H1 (cell line): Measurements from ENCODE around the gene ZSWIM7. TPM values are rescaled to one million over a fixed set of nuclear protein-coding genes. Genes with fewer than 3 reads are reported as not detected.

Experiments used
- ASH2L ChIP-seq: fragments of 200-600, 300-600 bp; sonication (generic); IDR thresholded peaks from one replicate; pipeline ENCODE4 v1.7.1; 2017; ENCODE audit warnings: low read length
- KDM5A ChIP-seq: fragments of 200-600 bp; IDR thresholded peaks from 2 replicates; pipeline ENCODE4 v1.7.1; 2012; ENCODE audit warnings: mild to moderate bottlenecking, low read length, inconsistent platforms, mixed read lengths
- SIRT6 ChIP-seq: IDR thresholded peaks from one replicate; pipeline ENCODE4 v1.7.1; 2012; ENCODE audit warnings: low read length, inconsistent platforms
- polyA plus RNA-seq, 7 experiments: library from polyadenylated mRNA; depleted of rRNA in 3 of 7; stranded (reverse) in 5 of 7; unstranded in 2 of 7; fragments of >200 nt in 5 of 7; fragments of 200-250 nt in 2 of 7; gene quantifications; 1 replicate in 5 of 7; 2 replicates in 1 of 7; 4 replicates in 1 of 7; pipeline versions ENCODE4 v1.2.1 to v1.2.3, GENCODE V29; 2011 to 2013; ENCODE audit warnings: missing spikeins in 2 of 7, mixed read lengths in 2 of 7
- total RNA-seq: library from RNA; stranded (reverse); fragmentation: NEBNext Ultra II Directional; extraction: Animal tissue kit (Norgen Biotek cat#: 25700); gene quantifications from 2 replicates; pipeline ENCODE4 v1.2.1, GENCODE V29; 2021
- TF ChIP-seq, protein P1 (sequence below): IDR thresholded peaks from 2 replicates; pipeline ENCODE4 v1.6.1; 2011; ENCODE audit warnings: low read length, improper control_type of control experiment
- TF ChIP-seq, protein P2 (sequence below): IDR thresholded peaks from 2 replicates; pipeline ENCODE4 v1.6.1; 2012; ENCODE audit warnings: inconsistent platforms
- TF ChIP-seq, protein P3 (sequence below): IDR thresholded peaks from 2 replicates; pipeline ENCODE4 v1.6.1; 2012; ENCODE audit warnings: low read length, inconsistent platforms

ZSWIM7 gene
- total and polyA plus RNA-seq, 2 of the 8 experiments (the other 6 are each of a cell fraction or from before 2014, with no cell fraction given), result 39.3 to 57.7 TPM

DNA sequence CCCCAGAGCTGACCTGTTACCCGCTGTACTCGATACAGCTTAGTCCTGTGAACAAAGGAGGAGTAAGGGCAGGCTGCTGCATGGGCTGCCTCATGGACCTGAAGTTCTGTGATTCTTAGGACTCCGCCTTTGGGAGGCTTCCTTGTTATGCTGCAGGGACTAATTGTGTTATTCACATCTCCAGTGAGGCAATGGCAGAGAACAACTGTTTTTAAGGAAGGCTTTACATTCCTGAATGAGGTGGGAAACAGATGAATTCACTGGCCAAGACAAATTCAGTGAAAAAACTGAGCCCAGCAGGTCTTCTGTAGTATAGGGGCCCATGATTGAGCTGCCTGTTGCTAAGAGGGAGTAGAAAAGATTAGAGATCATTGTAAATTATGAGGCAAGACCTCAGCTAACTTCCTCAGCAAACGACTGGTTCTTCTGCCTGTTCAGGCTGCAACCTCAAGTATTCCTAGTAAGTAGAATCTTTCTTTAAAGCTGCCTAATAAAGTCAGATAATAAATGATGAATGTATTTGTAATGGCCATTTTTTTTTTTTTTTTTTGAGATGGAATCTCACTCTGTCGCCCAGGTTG lies 28.3 kb downstream of the ZSWIM7 start (continued):
- TF ChIP-seq, protein P1, sequence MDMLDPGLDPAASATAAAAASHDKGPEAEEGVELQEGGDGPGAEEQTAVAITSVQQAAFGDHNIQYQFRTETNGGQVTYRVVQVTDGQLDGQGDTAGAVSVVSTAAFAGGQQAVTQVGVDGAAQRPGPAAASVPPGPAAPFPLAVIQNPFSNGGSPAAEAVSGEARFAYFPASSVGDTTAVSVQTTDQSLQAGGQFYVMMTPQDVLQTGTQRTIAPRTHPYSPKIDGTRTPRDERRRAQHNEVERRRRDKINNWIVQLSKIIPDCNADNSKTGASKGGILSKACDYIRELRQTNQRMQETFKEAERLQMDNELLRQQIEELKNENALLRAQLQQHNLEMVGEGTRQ, result no peak
- TF ChIP-seq KDM5A (no peak), SIRT6 (no peak), ASH2L (no peak)
- TF ChIP-seq, protein P2, sequence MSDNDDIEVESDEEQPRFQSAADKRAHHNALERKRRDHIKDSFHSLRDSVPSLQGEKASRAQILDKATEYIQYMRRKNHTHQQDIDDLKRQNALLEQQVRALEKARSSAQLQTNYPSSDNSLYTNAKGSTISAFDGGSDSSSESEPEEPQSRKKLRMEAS, result no peak
- TF ChIP-seq, protein P3, sequence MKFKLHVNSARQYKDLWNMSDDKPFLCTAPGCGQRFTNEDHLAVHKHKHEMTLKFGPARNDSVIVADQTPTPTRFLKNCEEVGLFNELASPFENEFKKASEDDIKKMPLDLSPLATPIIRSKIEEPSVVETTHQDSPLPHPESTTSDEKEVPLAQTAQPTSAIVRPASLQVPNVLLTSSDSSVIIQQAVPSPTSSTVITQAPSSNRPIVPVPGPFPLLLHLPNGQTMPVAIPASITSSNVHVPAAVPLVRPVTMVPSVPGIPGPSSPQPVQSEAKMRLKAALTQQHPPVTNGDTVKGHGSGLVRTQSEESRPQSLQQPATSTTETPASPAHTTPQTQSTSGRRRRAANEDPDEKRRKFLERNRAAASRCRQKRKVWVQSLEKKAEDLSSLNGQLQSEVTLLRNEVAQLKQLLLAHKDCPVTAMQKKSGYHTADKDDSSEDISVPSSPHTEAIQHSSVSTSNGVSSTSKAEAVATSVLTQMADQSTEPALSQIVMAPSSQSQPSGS, result no peak
